ENCODE results near the gene C2CD2. TPM values are rescaled to one million over a fixed set of nuclear protein-coding genes. Genes with fewer than 3 reads are reported as not detected.

Gene C2CD2
- total RNA-seq, 1 experiment from 2014 or later: 13.6 TPM

DNA sequence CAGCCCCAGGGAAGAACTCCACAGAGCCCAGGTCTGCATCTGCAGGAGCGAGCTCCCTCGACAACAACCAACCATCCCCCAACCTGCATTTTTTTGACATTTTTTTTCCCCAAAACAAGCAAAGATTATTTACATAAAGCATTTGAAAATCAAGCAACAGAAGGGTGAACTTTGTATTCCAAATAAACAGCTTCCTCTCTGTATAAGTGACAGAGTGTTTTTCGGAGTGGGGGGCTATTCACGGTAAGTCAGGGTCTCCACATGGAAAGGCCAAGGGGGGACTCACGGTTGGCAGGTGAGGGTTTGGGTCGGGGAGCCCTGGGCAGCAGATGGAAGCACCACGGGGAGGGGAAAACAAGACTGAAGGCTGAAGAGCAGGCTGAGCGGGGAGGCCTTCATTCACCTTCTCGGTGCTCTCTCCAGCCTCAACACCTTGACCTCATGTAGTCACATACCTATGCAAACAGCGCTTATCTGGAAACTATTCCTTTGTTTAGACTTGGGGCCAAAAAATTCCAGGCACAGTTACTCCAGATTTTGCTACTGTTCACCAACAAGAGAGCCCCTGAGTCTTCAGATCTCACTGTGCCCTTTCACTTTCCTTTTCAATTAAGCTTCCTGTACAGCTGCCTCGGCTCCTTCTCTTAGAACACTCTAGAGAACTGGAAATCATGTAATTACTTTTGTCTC is 27.6 kb downstream of the C2CD2 start:
- intact Hi-C loops (cut with micrococcal nuclease; ENCODE audit: unreplicated experiment): no loop called here
- no peaks in the 10 kb centered on the region for H3K27me3 Mint-ChIP-seq (ENCODE audit: unreplicated experiment)
- CTCF ChIA-PET: interaction anchor here (0.6 to 1.2 kb wide), 2 partner anchors 14 to 61 kb away, joined by 4 to 7 read pairs; no protein-coding TSS in a partner anchor
- TF ChIP-seq, protein P1, sequence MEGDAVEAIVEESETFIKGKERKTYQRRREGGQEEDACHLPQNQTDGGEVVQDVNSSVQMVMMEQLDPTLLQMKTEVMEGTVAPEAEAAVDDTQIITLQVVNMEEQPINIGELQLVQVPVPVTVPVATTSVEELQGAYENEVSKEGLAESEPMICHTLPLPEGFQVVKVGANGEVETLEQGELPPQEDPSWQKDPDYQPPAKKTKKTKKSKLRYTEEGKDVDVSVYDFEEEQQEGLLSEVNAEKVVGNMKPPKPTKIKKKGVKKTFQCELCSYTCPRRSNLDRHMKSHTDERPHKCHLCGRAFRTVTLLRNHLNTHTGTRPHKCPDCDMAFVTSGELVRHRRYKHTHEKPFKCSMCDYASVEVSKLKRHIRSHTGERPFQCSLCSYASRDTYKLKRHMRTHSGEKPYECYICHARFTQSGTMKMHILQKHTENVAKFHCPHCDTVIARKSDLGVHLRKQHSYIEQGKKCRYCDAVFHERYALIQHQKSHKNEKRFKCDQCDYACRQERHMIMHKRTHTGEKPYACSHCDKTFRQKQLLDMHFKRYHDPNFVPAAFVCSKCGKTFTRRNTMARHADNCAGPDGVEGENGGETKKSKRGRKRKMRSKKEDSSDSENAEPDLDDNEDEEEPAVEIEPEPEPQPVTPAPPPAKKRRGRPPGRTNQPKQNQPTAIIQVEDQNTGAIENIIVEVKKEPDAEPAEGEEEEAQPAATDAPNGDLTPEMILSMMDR (IDR thresholded peaks at IDR 0.05; ENCODE audit: unreplicated experiment): no peak
- no peaks in the 10 kb centered on the region for H3K36me3 Mint-ChIP-seq (ENCODE audit: insufficient read depth, unreplicated experiment)
- H3K4me3 Mint-ChIP-seq (ENCODE audit: low read depth, unreplicated experiment): peak overlapping the region; percentile 69
- peak overlapping the region; percentile 88 for H3K27ac Mint-ChIP-seq (ENCODE audit: unreplicated experiment)
- peaks cover 17% of the 10 kb centered on the region for H3K4me1 Mint-ChIP-seq (ENCODE audit: low read depth, unreplicated experiment)
- peak; percentile 8 for DNase-seq
- no TSS peak for BruUV-seq (replicated peaks)
- no peaks in the 10 kb centered on the region for H3K9me3 Mint-ChIP-seq (ENCODE audit: low read depth, unreplicated experiment)

DNA sequence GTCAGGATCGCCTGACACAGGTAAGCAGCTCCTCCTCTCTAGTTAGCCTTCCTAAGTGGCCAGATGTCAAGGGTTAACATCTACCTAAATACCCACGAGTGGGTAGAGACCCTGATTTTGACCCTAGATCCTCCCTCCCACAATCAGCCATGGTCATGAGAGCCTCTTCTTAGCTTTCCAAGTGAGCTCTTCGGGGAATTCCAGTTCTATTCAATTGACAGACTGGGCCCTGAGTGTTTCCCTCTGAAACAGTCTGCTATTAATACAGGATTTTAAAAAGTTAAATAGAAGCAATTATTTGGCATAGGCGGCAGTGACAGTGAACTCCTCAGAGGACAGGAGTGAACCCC is 28.1 kb downstream of the C2CD2 start:
- TF ChIP-seq, protein P1 (IDR thresholded peaks at IDR 0.05; ENCODE audit: unreplicated experiment): no peak
- no TSS peak for BruUV-seq (replicated peaks)
- intact Hi-C loops (cut with micrococcal nuclease; ENCODE audit: unreplicated experiment): no loop called here
- no peaks in the 10 kb centered on the region for H3K27me3 Mint-ChIP-seq (ENCODE audit: unreplicated experiment)
- DNase-seq: no peak
- H3K4me3 Mint-ChIP-seq (ENCODE audit: low read depth, unreplicated experiment): peak overlapping the region; percentile 69
- peaks cover 17% of the 10 kb centered on the region for H3K4me1 Mint-ChIP-seq (ENCODE audit: low read depth, unreplicated experiment)
- peak overlapping the region; percentile 88 for H3K27ac Mint-ChIP-seq (ENCODE audit: unreplicated experiment)
- H3K9me3 Mint-ChIP-seq (ENCODE audit: low read depth, unreplicated experiment): no peaks in the 10 kb centered on the region
- H3K36me3 Mint-ChIP-seq (ENCODE audit: insufficient read depth, unreplicated experiment): no peaks in the 10 kb centered on the region
- CTCF ChIA-PET: interaction anchor here (0.6 to 1.2 kb wide), 2 partner anchors 15 to 61 kb away, joined by 4 to 7 read pairs; no protein-coding TSS in a partner anchor

DNA sequence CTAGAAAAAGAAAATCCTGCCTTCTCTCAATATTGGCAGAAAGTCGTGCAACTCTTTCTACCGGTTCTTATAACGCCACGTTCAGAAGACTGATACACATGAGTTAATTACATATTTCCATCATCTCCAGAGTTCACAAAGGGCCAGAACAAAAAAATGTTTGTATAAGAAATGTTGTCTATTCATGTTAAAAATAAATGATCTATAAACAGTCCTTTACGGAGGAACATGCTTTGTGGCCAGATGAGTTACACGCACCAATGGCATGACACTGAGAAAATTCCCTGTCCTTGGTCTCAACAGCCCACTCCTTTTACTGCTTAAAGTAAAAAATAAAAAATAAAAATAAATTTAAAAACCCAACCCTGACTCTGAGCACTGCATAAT is 29.5 kb downstream of the C2CD2 start:
- H3K36me3 Mint-ChIP-seq (ENCODE audit: insufficient read depth, unreplicated experiment): no peaks in the 10 kb centered on the region
- intact Hi-C loops (cut with micrococcal nuclease; ENCODE audit: unreplicated experiment): no loop called here
- H3K9me3 Mint-ChIP-seq (ENCODE audit: low read depth, unreplicated experiment): no peaks in the 10 kb centered on the region
- no peak overlapping the region for H3K27ac Mint-ChIP-seq (ENCODE audit: unreplicated experiment)
- CTCF ChIA-PET: no interaction called here
- TF ChIP-seq, protein P1 (IDR thresholded peaks at IDR 0.05; ENCODE audit: unreplicated experiment): no peak
- no peak for DNase-seq
- H3K4me3 Mint-ChIP-seq (ENCODE audit: low read depth, unreplicated experiment): no peak overlapping the region
- H3K4me1 Mint-ChIP-seq (ENCODE audit: low read depth, unreplicated experiment): peaks cover 9% of the 10 kb centered on the region
- BruUV-seq (replicated peaks): no TSS peak
- no peaks in the 10 kb centered on the region for H3K27me3 Mint-ChIP-seq (ENCODE audit: unreplicated experiment)

DNA sequence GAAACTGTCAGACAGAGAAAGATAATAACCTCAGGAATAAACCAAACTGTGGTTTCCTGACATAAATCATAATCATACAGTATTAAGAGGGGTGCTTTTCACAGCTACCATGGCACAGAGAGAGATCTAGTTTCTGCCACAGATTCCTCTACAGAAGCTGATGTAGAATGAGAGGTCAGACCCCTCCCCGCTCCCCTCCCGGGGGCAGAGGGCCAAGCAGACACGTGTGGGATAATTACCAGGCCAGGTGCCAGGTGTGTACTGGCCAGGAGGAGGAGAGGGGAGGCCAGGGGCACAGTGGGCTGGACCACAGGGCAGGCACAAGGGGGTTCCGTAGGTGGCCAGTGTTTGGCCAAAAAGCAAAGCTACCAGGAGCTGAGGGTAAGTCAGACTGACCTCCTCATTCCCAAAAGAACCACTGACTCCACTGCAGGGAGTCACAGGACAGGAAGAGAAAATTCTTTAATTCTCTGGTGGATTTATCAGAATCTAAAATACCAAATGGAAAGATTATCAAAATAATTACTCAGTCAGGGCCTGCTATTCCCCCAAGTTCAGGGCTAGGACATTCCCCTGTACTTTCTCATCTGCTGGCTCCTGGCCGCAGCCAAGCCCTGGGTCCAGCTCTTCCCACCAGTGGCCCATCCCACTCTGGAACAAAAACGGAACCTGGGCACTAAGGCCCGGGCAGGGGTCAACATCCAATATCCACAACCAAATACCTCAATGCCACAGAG is 30.0 kb downstream of the C2CD2 start:
- Mint-ChIP-seq H3K27ac (ENCODE audit: unreplicated experiment) (no peak overlapping the region), H3K4me1 (ENCODE audit: low read depth, unreplicated experiment) (peaks cover 9% of the 10 kb centered on the region), H3K9me3 (ENCODE audit: low read depth, unreplicated experiment) (no peaks in the 10 kb centered on the region), H3K4me3 (ENCODE audit: low read depth, unreplicated experiment) (no peak overlapping the region), H3K36me3 (ENCODE audit: insufficient read depth, unreplicated experiment) (no peaks in the 10 kb centered on the region), H3K27me3 (ENCODE audit: unreplicated experiment) (no peaks in the 10 kb centered on the region)
- TF ChIP-seq, protein P1 (IDR thresholded peaks at IDR 0.05; ENCODE audit: unreplicated experiment): no peak
- intact Hi-C loops (cut with micrococcal nuclease; ENCODE audit: unreplicated experiment): no loop called here
- CTCF ChIA-PET: no interaction called here
- no TSS peak for BruUV-seq (replicated peaks)
- no peak for DNase-seq

Data from Calu3 (cell line).